Activated T-helper 17 cell treated with anti-CD3 and anti-CD28 coated beads, Interleukin-2, amount 50 U/mL, for 72 hours (primary cell): ENCODE data around the gene RBM15. TPM values are rescaled to one million over a fixed set of nuclear protein-coding genes. Genes with fewer than 3 reads are reported as not detected.

Source experiments
- ATAC-seq: fragments of 150-1000 bp; cut with Tn5 transposase; replicated peaks from 2 replicates; pipeline ENCODE4 v1.10.0; 2021; ENCODE audit warnings: mild to moderate bottlenecking, moderate library complexity
- H3K27ac Mint-ChIP-seq: one replicate; pipeline ENCODE4 v1.8.0; 2022; ENCODE audit warnings: mixed read lengths
- H3K27me3 Mint-ChIP-seq: one replicate; pipeline ENCODE4 v1.8.0; 2022; ENCODE audit warnings: mixed read lengths
- H3K36me3 Mint-ChIP-seq: one replicate; pipeline ENCODE4 v1.8.0; 2022; ENCODE audit warnings: low read depth, mild to moderate bottlenecking, mixed read lengths
- H3K4me1 Mint-ChIP-seq: one replicate; pipeline ENCODE4 v1.8.0; 2022; ENCODE audit warnings: mixed read lengths
- H3K4me3 Mint-ChIP-seq: one replicate; pipeline ENCODE4 v1.8.0; 2022; ENCODE audit warnings: mild to moderate bottlenecking, mixed read lengths
- H3K9me3 Mint-ChIP-seq: one replicate; pipeline ENCODE4 v1.8.0; 2022; ENCODE audit warnings: mixed read lengths
- total RNA-seq, 2 donors: library from RNA; stranded (reverse); gene quantifications; one replicate each; pipeline ENCODE4 v1.2.3, GENCODE V29; 2022

Gene RBM15
- total RNA-seq, 2 donors from 2014 or later: 61.8 to 86.2 TPM

DNA sequence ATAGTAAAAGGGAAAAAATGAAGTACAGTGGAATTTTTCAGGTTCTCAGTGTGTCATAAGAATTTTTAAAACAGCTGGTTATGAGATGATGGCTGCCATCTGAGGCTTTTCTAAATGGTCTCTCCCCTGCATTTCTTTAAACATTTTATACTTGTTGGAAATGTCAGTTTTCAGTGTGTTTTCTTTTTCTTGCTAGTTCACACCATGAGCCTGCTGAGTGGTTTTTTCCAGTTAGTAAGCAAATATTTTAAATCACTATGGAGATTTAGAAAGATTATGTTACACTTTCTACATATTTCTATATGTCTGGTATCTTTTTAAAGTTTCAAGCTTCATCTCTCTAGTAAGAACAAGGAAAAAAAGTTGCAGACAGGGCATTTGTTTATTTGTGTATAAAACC is 9.6 kb downstream of the RBM15 start:
- H3K9me3 Mint-ChIP-seq: no peaks in the 10 kb centered on the region
- peak overlapping the region; percentile 64 for H3K4me3 Mint-ChIP-seq
- peaks cover 34% of the 10 kb centered on the region for H3K36me3 Mint-ChIP-seq
- H3K27ac Mint-ChIP-seq: peak overlapping the region; percentile 0
- H3K27me3 Mint-ChIP-seq: no peaks in the 10 kb centered on the region
- peak; percentile 9 for ATAC-seq
- H3K4me1 Mint-ChIP-seq: peaks cover 40% of the 10 kb centered on the region

GRCh38 chr1:110350360-110350759 is 11.2 kb downstream of the RBM15 start:
- Mint-ChIP-seq H3K27ac (no peak overlapping the region), H3K4me1 (peaks cover 35% of the 10 kb centered on the region), H3K27me3 (no peaks in the 10 kb centered on the region), H3K36me3 (peaks cover 46% of the 10 kb centered on the region), H3K9me3 (no peaks in the 10 kb centered on the region), H3K4me3 (peak overlapping the region; percentile 12)
- ATAC-seq: peak; percentile 23

DNA sequence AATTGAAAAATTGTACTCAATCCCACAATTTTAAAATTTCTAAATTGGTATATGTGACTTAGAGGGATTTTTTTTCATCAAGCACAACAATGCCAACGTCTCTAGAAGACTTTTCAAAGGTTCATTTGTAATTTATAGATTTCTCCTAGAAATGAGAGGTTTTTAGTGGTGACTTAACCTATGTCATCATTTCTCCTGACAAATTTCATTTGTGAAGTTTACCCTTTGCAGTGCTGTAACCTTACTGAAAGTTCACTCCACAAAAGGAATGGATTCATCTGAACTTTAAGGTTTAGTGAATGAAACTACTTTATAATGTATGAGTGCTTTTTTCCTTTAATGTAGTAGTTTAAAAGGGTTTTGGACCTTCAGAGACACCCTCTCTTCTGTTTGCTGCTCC is 16.1 kb downstream of the RBM15 start:
- Mint-ChIP-seq H3K27ac (peak overlapping the region; percentile 30), H3K27me3 (no peaks in the 10 kb centered on the region), H3K4me1 (peaks cover 21% of the 10 kb centered on the region), H3K4me3 (no peak overlapping the region), H3K9me3 (no peaks in the 10 kb centered on the region), H3K36me3 (peaks cover 71% of the 10 kb centered on the region)
- ATAC-seq: no peak

DNA sequence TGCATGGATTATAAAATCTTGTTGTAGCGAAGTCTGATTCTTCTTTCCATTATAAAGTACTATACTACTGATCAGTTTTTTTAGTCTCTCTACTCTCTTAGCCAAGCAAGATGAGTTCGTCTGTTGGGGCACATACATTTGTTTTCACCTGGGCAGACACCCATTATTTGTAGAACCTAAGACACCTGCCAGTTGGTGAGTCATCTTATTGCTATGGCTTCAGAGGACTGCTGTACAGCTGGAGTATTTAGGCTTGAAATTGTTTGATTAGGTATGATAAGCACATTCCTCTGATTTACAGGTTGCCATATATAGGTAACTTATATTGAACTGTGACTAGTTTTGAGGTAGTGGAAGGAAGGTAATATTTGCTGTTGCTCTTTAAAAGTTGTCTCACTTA is 17.2 kb downstream of the RBM15 start:
- no peak for ATAC-seq
- peaks cover 13% of the 10 kb centered on the region for H3K4me1 Mint-ChIP-seq
- no peak overlapping the region for H3K27ac Mint-ChIP-seq
- no peaks in the 10 kb centered on the region for H3K9me3 Mint-ChIP-seq
- no peaks in the 10 kb centered on the region for H3K27me3 Mint-ChIP-seq
- no peak overlapping the region for H3K4me3 Mint-ChIP-seq
- peaks cover 70% of the 10 kb centered on the region for H3K36me3 Mint-ChIP-seq

DNA sequence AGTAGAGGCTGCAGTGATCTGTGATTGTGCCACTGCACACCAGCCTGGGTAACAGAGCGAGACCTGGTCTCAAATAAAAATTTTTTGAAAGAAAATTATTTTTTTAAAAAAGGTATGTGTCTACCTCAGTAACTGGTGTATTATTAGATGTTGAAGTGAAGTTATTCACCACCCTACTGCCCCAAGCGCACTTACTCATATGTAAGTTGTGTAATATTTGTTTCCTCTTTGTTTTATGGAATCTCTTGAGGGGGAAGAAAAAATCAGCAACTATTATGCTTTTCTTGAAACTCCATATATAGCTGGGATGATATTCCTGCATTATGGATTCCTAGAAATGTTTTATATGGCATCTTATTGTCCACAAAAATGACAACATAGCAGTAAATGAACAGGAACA is 21.3 kb downstream of the RBM15 start:
- Mint-ChIP-seq H3K4me3 (no peak overlapping the region), H3K27ac (no peak overlapping the region), H3K27me3 (no peaks in the 10 kb centered on the region), H3K4me1 (peaks cover 10% of the 10 kb centered on the region), H3K36me3 (peaks cover 75% of the 10 kb centered on the region), H3K9me3 (no peaks in the 10 kb centered on the region)
- no peak for ATAC-seq

DNA sequence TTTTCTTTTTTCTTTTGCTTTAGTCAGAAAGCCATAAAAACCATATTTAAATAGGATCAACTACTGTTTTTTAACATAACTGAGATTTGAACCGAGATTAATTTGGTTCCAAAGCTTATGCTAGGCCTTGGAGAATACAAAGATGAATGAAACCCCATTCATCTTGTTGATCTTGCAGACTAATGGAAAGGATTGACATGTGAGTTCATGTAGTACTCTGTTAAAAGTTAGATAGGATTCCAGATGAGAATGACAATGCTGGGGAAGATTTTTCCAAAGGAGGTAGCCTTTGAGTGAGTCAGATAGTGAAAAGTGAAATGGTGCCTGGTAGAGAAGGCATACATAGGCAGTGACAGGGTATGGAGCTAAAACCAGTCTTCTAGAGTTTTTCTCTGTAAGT is 22.7 kb downstream of the RBM15 start:
- H3K27me3 Mint-ChIP-seq: no peaks in the 10 kb centered on the region
- ATAC-seq: no peak
- no peak overlapping the region for H3K4me3 Mint-ChIP-seq
- H3K36me3 Mint-ChIP-seq: peaks cover 75% of the 10 kb centered on the region
- H3K27ac Mint-ChIP-seq: no peak overlapping the region
- peaks cover 5% of the 10 kb centered on the region for H3K4me1 Mint-ChIP-seq
- H3K9me3 Mint-ChIP-seq: no peaks in the 10 kb centered on the region

GRCh38 chr1:110364221-110364620 is 25.0 kb downstream of the RBM15 start:
- Mint-ChIP-seq H3K9me3 (no peaks in the 10 kb centered on the region), H3K36me3 (peaks cover 64% of the 10 kb centered on the region), H3K27ac (no peak overlapping the region), H3K4me1 (peaks cover 5% of the 10 kb centered on the region), H3K27me3 (no peaks in the 10 kb centered on the region), H3K4me3 (no peak overlapping the region)
- no peak for ATAC-seq

DNA sequence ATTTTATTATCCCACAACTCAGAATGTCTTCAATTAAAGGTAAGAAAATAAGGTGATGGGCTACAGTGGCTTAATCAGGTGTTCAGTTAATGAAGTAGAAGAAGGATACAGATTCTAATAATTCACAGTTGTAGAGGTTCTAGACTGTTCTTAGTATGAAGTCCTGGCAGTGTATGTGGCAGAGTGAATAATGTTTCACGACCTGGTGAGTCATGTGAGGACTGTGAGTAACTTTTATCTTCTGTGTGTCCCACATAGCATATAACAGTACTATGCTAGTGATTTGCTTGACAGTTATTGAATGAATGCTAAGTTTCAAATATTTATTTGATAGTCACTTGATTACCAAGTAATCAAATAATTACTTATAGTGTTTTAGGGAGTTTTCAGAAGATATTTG is 31.6 kb downstream of the RBM15 start:
- Mint-ChIP-seq H3K27me3 (no peaks in the 10 kb centered on the region), H3K4me3 (no peak overlapping the region), H3K36me3 (peaks cover 59% of the 10 kb centered on the region), H3K27ac (peak overlapping the region; percentile 67), H3K9me3 (no peaks in the 10 kb centered on the region), H3K4me1 (peaks cover 9% of the 10 kb centered on the region)
- peak; percentile 100 for ATAC-seq

DNA sequence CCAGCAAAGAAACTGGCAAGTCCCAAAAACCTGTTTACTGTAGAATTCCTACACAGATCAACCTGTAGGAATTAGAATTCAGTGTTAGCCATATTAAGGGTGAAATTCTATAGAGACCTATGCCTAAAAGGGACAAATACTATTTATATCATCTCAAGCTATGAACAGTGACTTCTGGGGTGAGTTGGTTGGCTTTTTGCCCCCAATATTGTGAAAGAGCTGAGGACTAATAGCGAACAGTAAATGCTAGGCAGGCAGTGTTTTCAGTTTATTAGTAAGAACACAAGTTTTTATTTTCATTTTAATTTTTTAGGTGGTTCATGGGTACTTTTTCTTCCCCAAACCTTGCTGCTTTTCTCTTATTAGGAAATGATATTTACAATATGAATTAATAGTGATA is 36.3 kb downstream of the RBM15 start:
- Mint-ChIP-seq H3K27me3 (no peaks in the 10 kb centered on the region), H3K27ac (no peak overlapping the region), H3K4me1 (peaks cover 4% of the 10 kb centered on the region), H3K4me3 (no peak overlapping the region), H3K9me3 (no peaks in the 10 kb centered on the region), H3K36me3 (peaks cover 74% of the 10 kb centered on the region)
- no peak for ATAC-seq

DNA sequence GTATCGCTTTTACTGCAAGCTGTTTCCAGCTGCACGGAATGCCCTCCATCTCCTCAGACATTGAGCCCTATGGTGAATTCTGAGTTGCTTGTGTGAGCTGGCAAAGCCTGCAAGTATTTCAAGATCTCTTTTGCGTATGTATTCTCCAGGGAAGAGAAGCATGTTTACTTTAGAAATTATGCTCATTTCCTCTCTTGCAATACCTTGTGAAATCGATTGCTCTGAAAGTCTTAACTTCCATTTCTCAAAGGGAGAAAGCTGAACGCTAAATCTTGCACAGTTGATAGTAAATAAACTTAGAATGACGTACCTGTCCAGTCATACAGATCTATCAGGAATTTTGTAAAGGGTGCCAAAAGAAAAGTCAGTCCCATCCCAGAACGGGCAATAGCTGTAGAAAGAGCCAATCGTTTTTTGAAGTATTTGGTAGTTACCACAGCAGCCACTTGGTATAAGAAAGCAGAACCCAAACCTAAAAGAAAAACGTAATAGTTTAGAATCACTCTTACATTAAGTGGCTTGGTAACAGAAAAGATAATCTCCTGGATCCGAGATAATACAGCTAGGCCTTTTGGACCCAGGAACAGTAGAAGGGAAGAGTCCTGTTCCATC is 41.6 kb downstream of the RBM15 start:
- Mint-ChIP-seq H3K4me3 (no peak overlapping the region), H3K27ac (no peak overlapping the region), H3K36me3 (peaks cover 42% of the 10 kb centered on the region), H3K4me1 (peaks cover 5% of the 10 kb centered on the region), H3K27me3 (no peaks in the 10 kb centered on the region), H3K9me3 (no peaks in the 10 kb centered on the region)
- ATAC-seq: no peak

- H3K27me3 Mint-ChIP-seq: no peaks in the 10 kb centered on the region
- H3K27ac Mint-ChIP-seq: peak overlapping the region; percentile 84
- no peaks in the 10 kb centered on the region for H3K9me3 Mint-ChIP-seq
- ATAC-seq: no peak
- H3K4me3 Mint-ChIP-seq: peak overlapping the region; percentile 40
- peaks cover 11% of the 10 kb centered on the region for H3K4me1 Mint-ChIP-seq
- H3K36me3 Mint-ChIP-seq: peaks cover 24% of the 10 kb centered on the region
Observed at GRCh38 chr1:110383251-110383990, 44.2 kb downstream of the RBM15 start.

DNA sequence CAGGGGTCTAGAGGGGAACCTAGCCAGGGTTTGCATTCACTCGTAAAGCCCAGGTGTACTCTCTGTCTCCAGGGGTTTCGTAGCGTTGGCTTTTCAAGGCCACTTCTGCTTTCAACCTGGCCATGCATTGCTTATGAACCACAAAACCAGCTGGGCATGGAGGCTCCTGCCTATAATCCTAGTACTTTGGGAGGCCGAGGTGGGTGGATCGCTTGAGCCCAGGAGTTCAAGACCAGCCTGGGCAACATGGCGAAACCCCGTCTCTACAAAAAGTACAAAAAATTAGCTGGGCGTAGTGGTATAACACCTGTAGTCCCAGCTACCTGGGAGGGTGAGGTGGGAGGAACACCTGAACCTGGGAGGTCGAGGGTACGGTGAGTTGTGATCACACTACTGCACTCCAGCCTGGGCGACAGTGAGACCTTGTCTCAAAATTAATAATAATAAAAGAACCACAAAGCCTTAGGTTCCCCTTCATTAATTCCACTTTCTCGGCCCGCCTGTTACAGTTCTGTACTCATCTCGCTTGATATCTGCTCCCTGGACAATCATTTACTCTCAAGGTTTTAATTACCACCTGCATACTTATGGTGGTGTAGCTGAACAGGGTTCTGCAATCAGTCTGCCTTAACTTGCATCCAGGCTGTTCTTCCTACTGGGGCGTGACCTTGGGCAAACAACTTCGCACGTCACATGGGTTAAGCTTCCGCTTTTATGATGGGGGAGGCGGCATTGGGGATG is 45.6 kb downstream of the RBM15 start:
- no peaks in the 10 kb centered on the region for H3K27me3 Mint-ChIP-seq
- no peaks in the 10 kb centered on the region for H3K9me3 Mint-ChIP-seq
- no peak overlapping the region for H3K27ac Mint-ChIP-seq
- H3K4me1 Mint-ChIP-seq: peaks cover 11% of the 10 kb centered on the region
- no peak overlapping the region for H3K4me3 Mint-ChIP-seq
- ATAC-seq: no peak
- H3K36me3 Mint-ChIP-seq: peaks cover 12% of the 10 kb centered on the region

DNA sequence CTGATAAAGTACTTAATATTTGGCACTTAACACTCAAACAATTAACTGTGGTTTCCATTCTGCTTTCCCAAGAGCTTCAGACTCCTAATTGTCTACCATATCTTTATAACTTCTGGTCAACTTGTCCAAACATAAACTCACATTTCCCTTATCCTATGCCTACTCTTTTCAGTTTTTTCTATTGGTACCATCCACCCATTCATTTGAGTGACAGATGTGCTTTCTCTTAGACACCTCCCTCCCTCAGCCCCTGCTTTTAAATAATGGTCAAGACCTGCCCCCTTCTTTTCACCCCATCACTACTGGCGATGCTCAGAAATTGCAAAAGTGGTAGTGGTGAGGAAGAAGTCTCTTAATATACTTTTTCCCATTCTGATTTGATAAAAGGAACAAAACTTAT is 46.2 kb downstream of the RBM15 start:
- H3K27ac Mint-ChIP-seq: no peak overlapping the region
- no peak for ATAC-seq
- H3K27me3 Mint-ChIP-seq: no peaks in the 10 kb centered on the region
- no peak overlapping the region for H3K4me3 Mint-ChIP-seq
- H3K4me1 Mint-ChIP-seq: peaks cover 11% of the 10 kb centered on the region
- H3K9me3 Mint-ChIP-seq: no peaks in the 10 kb centered on the region
- peaks cover 6% of the 10 kb centered on the region for H3K36me3 Mint-ChIP-seq

GRCh38 chr1:110387048-110387754 is 48.0 kb downstream of the RBM15 start:
- Mint-ChIP-seq H3K36me3 (no peaks in the 10 kb centered on the region), H3K4me3 (no peak overlapping the region), H3K27ac (peak overlapping the region; percentile 11), H3K27me3 (no peaks in the 10 kb centered on the region), H3K4me1 (peaks cover 11% of the 10 kb centered on the region), H3K9me3 (no peaks in the 10 kb centered on the region)
- ATAC-seq: peak; percentile 88
